Raji (cell line): ENCODE data around the gene LINC00632.

Experiments
- POLR2A ChIP-seq: IDR thresholded peaks from 2 replicates; pipeline ENCODE4 v1.6.1; 2011; ENCODE audit warnings: low read depth, low read length, control low read depth; ENCODE audit not compliant: insufficient read depth

LINC00632 gene

DNA sequence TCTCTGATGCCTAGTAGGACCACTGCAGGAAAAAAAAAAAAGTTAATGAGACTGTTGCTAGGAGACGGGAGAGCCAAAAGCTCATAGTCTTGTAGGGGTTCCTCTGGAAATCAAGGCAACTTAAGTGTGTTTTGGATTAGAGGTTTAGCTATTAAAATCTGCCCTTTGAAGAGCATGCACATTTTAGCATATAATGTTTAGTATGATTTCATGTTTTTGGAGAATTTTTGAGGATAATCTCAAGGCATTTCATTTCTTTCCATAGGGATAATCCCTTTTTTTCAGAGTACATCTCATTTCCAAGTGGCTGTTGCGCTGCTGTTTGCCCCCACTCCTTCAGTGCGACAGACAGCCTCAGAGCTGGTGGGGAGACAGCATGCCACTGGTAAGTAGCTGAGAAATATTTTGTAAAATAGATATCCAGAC, at the start of gene LINC00632:
Gene LINC00632, plus strand, starts transcription at position 339 of the 426 bp plus-strand sequence.
- TF ChIP-seq POLR2A, result no peak

DNA sequence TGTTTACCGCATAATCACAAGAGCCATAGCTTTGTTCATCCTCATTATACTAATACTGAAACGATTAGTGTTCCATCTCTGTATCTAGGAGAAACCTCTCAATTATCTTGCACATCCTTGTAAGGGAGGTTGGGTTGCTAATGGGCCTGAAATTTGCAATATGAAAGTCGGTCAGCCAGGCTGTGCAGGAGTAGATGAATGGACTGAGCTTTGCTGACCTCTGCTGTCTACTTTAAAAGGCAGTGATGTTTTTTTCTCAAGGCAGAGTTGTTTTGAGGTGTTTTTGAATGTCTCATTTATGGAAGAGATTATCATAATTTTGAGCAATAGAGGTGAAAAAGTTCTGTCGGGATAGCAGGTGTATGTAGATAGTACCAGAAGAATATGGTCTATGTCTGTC, 47.9 kb upstream of the LINC00632 start:
- TF ChIP-seq POLR2A, result no peak

DNA sequence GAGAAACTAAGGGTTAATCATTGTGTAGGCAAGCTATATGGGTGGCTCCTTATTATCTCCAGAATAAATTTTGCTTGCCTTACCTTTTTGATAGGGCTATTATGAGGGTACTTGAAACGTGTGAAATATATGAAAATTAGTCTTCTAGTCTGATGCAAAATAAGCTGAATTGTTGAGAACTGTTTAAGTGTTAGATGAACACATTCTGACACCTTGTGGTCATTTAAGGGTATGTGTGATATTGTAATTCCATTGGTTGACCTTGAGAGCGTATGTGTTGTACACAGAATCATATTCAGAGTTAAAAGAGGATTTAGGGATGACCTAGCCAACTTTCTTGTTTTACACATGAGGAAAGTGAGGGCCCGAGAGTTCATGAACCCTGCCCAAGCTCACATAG, 44.6 kb upstream of the LINC00632 start:
- no peak for TF ChIP-seq POLR2A

GRCh38 chrX:140672840-140673731, 36.5 kb upstream of the LINC00632 start:
- no peak for TF ChIP-seq POLR2A

DNA sequence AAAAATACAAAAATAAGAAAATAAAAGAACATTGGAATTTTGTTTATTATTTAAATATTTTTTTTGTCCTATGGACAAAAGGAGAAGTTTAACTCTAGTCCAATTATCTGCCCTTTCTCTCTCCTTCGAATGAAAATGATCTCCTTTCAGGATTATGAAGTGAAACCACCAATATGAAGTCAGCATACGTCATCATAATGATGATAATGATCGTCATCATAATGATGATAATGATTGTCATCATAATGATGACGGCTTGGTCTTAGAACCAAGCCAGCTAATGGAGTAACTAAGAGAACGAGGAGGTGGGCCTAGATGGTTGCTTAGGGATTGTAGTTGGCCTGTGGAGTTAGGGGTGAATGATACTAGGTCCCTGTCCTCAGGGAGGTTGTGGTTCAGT, 21.9 kb upstream of the LINC00632 start:
- no peak for TF ChIP-seq POLR2A

- TF ChIP-seq POLR2A, result no peak
These were observed 11.9 kb upstream of the LINC00632 start for GRCh38 chrX:140697618-140698017.

GRCh38 chrX:140701480-140701879, 8.1 kb upstream of the LINC00632 start:
- TF ChIP-seq POLR2A, result no peak

DNA sequence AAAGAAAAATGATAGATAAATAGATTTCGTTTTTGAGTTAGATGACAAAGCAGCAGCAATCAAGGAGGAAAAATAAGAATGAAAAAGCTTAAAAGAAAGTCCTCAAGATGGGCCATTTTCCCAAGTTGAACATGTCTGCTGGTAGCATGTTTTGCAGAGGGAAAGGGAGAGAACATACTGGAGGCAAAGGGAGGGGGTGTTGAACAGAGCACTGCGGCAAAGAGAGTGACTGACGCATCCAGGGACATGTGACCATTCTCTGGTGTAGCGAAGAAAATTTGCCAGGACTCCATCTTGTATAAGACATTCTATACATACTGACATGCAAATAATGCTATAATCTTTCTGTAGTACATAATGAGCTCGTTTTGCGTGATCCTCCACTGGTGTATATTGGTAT, 1.2 kb downstream of the LINC00632 start:
- TF ChIP-seq POLR2A, result no peak

DNA sequence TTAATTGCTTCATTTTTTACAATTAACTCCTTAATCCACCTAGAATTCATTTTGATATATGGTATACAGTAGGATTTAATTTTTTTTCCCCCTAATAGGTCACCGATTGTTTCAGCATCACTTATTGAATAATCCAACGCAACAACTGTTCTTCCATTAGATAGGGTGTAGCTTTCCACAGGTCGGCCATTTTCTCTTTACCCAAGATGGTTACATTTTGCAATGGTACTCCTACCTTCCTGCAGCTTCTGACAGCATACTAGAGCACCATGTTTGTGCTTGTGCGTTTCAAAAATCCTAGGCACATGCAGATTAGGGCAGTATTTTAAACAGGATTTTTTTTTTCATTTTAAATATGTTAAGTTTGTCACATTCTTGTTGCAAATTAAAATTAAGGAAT, 2.3 kb downstream of the LINC00632 start:
- no peak for TF ChIP-seq POLR2A

DNA sequence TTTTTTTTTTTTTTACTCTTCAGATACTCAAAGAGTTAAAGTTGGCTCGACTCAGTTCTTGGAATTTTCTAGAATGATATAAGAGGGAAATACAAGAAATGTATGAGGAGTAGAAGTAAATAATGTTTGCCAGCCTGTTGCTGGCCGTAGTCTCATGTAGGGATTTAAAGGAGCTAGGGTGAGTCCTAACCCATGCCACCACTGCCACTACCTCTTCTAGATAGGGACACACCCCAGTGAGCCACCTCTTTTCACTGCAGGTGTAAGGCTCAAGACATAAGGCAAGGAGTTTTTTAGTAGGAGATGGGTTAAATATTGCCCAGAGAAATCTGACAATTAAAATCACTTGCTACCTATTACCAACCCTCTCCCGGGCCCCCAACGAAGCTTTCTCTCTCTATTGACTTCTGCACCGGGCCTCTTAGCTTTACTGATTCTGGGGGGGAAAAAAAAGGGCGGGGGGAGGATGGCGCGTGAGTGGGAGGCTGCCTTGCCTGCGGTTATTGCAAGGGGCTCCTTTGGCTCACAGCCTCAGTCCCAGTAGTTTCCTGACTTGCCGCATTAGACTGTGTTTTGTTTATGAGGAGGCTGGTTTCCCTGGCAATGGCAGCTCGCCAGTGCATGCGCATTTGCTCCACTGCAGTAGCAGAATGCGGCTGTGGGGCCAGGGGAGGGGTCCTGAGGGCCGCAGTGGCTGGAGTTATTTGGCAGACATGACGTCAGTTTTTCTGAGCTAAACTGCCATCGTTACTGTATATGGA, 3.0 kb downstream of the LINC00632 start:
- no peak for TF ChIP-seq POLR2A

DNA sequence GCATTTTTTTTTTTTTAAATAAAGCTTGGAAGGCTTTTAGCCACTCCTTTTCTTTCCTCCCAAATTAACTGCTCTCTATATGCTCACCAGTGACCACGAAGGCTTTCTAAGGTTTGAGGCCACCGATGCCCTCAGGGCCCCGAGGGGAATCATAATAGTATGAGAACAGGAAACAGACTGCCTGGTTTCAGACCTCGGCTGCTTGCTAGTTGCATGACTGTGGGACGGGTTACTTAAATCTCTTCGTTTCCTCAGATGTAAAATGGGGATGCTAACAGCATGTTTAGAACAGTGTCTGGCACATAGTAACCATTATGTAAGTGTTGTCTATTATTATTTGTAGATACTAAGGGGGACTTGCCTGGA, 3.6 kb downstream of the LINC00632 start:
- no peak for TF ChIP-seq POLR2A

DNA sequence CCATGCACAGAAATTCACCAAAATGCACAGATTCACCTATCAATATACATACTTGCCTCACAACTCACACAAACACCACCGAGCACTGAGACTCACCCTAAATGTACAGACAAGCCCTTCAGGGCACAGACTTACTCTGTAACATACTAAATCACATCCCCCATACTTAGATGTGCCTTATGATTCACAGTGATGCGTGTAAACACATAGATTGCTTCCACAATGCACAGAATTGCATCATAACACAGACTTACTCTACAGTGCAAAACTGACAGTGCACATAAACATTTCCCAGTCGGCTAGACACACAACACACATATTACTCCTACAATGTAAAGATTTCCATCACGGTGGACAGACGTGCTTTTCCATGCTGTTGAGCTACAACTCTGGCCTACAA, 6.2 kb downstream of the LINC00632 start:
- TF ChIP-seq POLR2A, result no peak

DNA sequence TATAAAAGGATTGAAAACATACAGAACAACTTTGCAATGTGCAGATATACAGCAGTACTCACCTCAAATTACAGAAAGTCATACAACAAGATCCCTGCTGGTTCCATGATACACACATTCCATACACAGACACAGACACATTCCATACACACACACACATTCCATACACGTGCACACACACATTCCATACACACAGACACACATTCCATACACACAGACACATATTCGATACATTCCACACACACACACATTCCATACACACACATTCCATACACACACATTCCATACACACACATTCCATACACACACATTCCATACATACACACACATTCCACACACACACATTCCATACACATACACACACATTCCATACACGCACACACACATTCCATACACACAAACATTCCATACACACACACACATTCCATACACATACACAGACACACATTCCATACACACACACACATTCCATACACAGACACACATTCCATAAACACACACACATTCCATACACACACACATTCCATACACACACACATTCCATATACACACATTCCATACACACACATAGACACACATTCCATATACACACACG, 13.7 kb downstream of the LINC00632 start:
- no peak for TF ChIP-seq POLR2A

- no peak for TF ChIP-seq POLR2A
These were observed 14.8 kb downstream of the LINC00632 start for GRCh38 chrX:140724309-140724708.

GRCh38 chrX:140724736-140725135, 15.2 kb downstream of the LINC00632 start:
- TF ChIP-seq POLR2A, result no peak

- TF ChIP-seq POLR2A, result no peak
These were observed 15.9 kb downstream of the LINC00632 start for GRCh38 chrX:140725500-140725899.

DNA sequence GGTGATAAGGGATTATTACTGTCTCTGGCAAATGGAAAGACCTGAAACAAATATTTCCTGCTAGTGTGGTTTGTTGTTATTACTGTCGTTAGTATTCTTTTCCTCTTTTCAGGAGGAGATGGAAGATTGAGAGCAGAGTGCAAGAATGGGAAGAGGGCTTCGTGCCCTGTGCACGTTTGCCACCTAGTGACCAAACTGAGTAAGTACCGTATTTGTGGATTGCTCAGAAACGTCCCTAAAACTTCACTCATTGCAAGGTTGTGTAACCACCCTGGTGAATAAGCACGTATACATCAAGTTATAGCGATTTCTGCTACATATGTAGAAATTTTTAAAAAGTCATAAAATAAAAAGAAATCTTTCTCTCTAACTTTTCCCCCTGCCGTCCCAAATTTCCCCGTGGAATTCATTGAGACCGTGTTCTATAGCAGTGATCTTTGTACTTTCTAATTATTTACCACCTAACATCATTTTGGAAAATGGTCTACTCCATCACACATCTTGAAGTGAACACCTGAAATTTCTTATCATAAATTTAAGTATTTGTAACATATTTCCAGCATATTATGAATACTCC, 24.3 kb downstream of the LINC00632 start:
- no peak for TF ChIP-seq POLR2A
